Measurements from ENCODE around the gene FOXE3. TPM values are rescaled to one million over a fixed set of nuclear protein-coding genes. Genes with fewer than 3 reads are reported as not detected.
A peak's percentile ranks its signal among the peaks of the same experiment; 100 is the strongest.

FOXE3 gene
- total and polyA plus RNA-seq, 2 of the 8 experiments (the other 6 are each of a cell fraction or from before 2014, with no cell fraction given): 0.18 TPM; not detected in 1

DNA sequence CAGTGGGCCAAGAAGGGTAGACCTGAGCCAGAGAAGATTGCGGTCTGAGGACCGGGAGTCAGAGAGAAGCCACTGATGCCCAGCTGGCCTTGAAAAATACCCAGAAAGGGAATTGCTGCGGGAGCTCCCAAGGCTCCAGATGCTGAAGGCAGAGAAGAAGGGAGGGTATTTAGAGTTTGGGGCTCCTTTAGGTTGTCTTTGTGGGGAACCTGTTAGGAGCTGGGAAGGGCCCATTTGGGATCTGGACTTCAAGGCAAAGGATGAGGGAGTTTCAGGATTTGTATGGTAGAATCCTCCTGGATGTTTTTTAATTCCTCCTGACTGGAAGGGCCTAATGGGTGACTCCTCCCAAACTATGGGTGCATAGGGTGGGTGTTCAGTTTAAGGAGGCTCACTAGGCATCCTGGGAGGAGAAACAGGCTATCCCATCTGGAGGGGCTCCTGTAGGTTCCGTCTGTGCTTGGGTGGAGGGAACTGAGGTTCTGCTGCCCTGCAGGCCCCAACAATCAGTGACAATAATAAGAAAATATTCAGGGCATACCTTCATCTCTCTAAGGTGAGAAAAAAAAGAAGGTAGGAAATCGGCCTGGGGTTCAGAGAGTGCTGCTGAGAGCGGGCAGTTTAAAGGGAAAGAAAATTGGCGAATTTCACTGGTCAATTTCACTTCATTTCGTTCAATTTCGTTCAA lies 26.9 kb downstream of the FOXE3 start:
- Histone ChIP-seq H3K27me3 (replicated peaks in 1 of 4; ENCODE audit: control insufficient read depth in 3 of 4, extremely low read depth in 1 of 4, insufficient read depth in 3 of 4, low read length in 3 of 4) (peaks cover 96 to 100% (median 98%) of the 10 kb centered on the region in 4 experiments), H3K79me1 (ENCODE audit: low read depth, low read length) (no peaks in the 10 kb centered on the region), H2BK12ac (ENCODE audit: low read depth, low read length) (no peak overlapping the region), H3K56ac (replicated peaks; ENCODE audit: insufficient read length, low read depth, low read length) (no peak overlapping the region), H3K36me3 (ENCODE audit: control insufficient read depth in 2 of 4, insufficient read depth in 4 of 4, low read length in 3 of 4) (peaks cover 0 to 10% (median 0%) of the 10 kb centered on the region in 4 experiments; a peak in 1 of 8 replicates), H4K91ac (replicated peaks; ENCODE audit: insufficient read length, low read length) (no peak overlapping the region), H3K23ac (ENCODE audit: insufficient read length) (no peak overlapping the region), H4K20me1 (replicated peaks in 1 of 2; ENCODE audit: control insufficient read depth in 1 of 2, insufficient read depth in 2 of 2, low read length in 2 of 2) (peaks cover 14 to 25% of the 10 kb centered on the region in 2 experiments), H3K4ac (replicated peaks; ENCODE audit: insufficient read length, low read depth, low read length) (no peak overlapping the region), H3K4me1 (replicated peaks in 1 of 4; ENCODE audit: control insufficient read depth in 3 of 4, insufficient read depth in 4 of 4, low read length in 3 of 4) (peaks cover 10 to 33% (median 21%) of the 10 kb centered on the region in 4 experiments), H3K9me3 (ENCODE audit: insufficient read depth in 2 of 2, low read depth in 1 of 2, low read length in 1 of 2) (no peaks in the 10 kb centered on the region; a peak in 1 of 4 replicates), H2BK20ac (ENCODE audit: low read length) (peak overlapping the region; percentile 80; the same call in 1 of the 2 replicates), H4K5ac (ENCODE audit: insufficient read length, low read depth, low read length) (no peak overlapping the region), H3K18ac (ENCODE audit: extremely low read depth, low read length) (no peak overlapping the region; the same call in 1 of the 2 replicates), H2AFZ (ENCODE audit: low read length) (no peak overlapping the region), H2BK120ac (replicated peaks; ENCODE audit: low read depth, low read length) (no peak overlapping the region), H2AK5ac (ENCODE audit: low read depth, low read length) (peak overlapping the region; percentile 69; the same call in 1 of the 2 replicates), H2BK5ac (ENCODE audit: low read depth, low read length) (no peak overlapping the region), H4K8ac (ENCODE audit: extremely low read depth, insufficient read depth, low read length) (no peak overlapping the region), H3K14ac (ENCODE audit: insufficient read length) (no peak overlapping the region), H3K9ac (replicated peaks in 1 of 4; ENCODE audit: extremely low read depth in 1 of 4, low read depth in 3 of 4, low read length in 3 of 4) (no peak overlapping the region), H3K23me2 (ENCODE audit: low read depth, low read length) (peaks cover 9% of the 10 kb centered on the region; the same call in 1 of the 2 replicates), H2BK15ac (ENCODE audit: low read length) (no peak overlapping the region), H3K27ac (ENCODE audit: low read depth, low read length) (no peak overlapping the region), H3K79me2 (ENCODE audit: control insufficient read depth in 1 of 2, insufficient read depth in 2 of 2, low read length in 2 of 2) (no peaks in the 10 kb centered on the region), H3K4me2 (ENCODE audit: insufficient read depth in 1 of 2, low read depth in 2 of 2, low read length in 2 of 2) (peak overlapping the region; percentile 64 to 70), H3K4me3 (ENCODE audit: extremely low read depth in 1 of 4, insufficient read depth in 2 of 4, low read depth in 3 of 4, low read length in 4 of 4) (peak overlapping the region in 3 of 4 experiments; percentile 7 to 46 (median 29); a peak in 4 of 8 replicates)
- CTCF ChIA-PET (ENCODE audit: partially characterized antibody): interaction anchor here (1.0 to 3.5 kb wide), 5 partner anchors 11 to 267 kb away, joined by 3 to 40 read pairs (median 4); no protein-coding TSS in a partner anchor
- 12% methylated on average over 9 of the region's 9 CpGs; no CpG with 5 or more reads in 1 of the 2 experiments for WGBS, 2 experiments (ENCODE audit: extremely low coverage in 1 of 2, insufficient coverage in 1 of 2, insufficient read length in 1 of 2, insufficient replicate concordance in 2 of 2, low coverage in 1 of 2, low lambda C conversion rate in 2 of 2, missing lambda C conversion rate in 1 of 2)
- no peak for DNase-seq (ENCODE audit: low read depth in 1 of 2, low spot score in 2 of 2)
- no peak for FAIRE-seq
- POLR2A ChIA-PET (ENCODE audit: partially characterized antibody): no interaction called here
- TF ChIP-seq EGR1 (IDR thresholded peaks at IDR 0.05; ENCODE audit: borderline replicate concordance, low read depth, low read length) (no peak), YY1 (IDR thresholded peaks at IDR 0.05; ENCODE audit: low read depth, low read length) (no peak), CBX8 (IDR thresholded peaks at IDR 0.05; ENCODE audit: borderline replicate concordance, low read depth, low read length) (peak; percentile 81; the same call in 1 of the 2 replicates), SP1 (IDR thresholded peaks at IDR 0.05; ENCODE audit: low read depth, low read length) (no peak), TAF1 (IDR thresholded peaks at IDR 0.05; ENCODE audit: low read depth, low read length) (no peak), SP4 (IDR thresholded peaks at IDR 0.05; ENCODE audit: low read length) (no peak), CEBPB (IDR thresholded peaks at IDR 0.05; ENCODE audit: low read depth, low read length) (no peak), NANOG (IDR thresholded peaks at IDR 0.05; ENCODE audit: insufficient read depth, low read depth, low read length, poor library complexity, severe bottlenecking) (no peak), POU5F1 (IDR thresholded peaks at IDR 0.05; ENCODE audit: low read depth, low read length) (no peak), SAP30 (IDR thresholded peaks at IDR 0.05; ENCODE audit: insufficient read depth, insufficient replicate concordance, low read length) (no peak), PHF8 (conservative IDR thresholded peaks at IDR 0.05; ENCODE audit: low read depth, low read length) (no peak)
- TF ChIP-seq, protein P1, sequence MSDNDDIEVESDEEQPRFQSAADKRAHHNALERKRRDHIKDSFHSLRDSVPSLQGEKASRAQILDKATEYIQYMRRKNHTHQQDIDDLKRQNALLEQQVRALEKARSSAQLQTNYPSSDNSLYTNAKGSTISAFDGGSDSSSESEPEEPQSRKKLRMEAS (IDR thresholded peaks at IDR 0.05): no peak

All from H1 (cell line).